ENCODE data around the gene HS6ST2.

Gene HS6ST2

GRCh38 chrX:132603700-132604286 lies 354.6 kb downstream of the HS6ST2 start:
- DNase-seq: no peak

- DNase-seq: no peak
These were observed 355.7 kb downstream of the HS6ST2 start for GRCh38 chrX:132602701-132603100.

GRCh38 chrX:132594999-132595398 lies 363.4 kb downstream of the HS6ST2 start:
- DNase-seq: no peak

GRCh38 chrX:132594129-132594528 lies 364.3 kb downstream of the HS6ST2 start:
- DNase-seq: no peak

- no peak for DNase-seq
These were observed 365.5 kb downstream of the HS6ST2 start for GRCh38 chrX:132592880-132593279.

GRCh38 chrX:132591719-132592275 lies 366.6 kb downstream of the HS6ST2 start:
- DNase-seq: no peak

GRCh38 chrX:132590350-132591026 lies 367.9 kb downstream of the HS6ST2 start:
- DNase-seq: no peak

GRCh38 chrX:132584936-132585335 lies 373.5 kb downstream of the HS6ST2 start:
- DNase-seq: no peak

GRCh38 chrX:132576939-132577338 lies 381.5 kb downstream of the HS6ST2 start:
- DNase-seq: no peak
